SK-N-MC (cell line): ENCODE results near the gene INAFM2.

ENCODE experiments used
- EZH2 ChIP-seq: fragments of 200-600 bp; sonication (generic); IDR thresholded peaks from one replicate; pipeline ENCODE4 v1.6.1; 2017; ENCODE audit warnings: antibody characterized with exemption
- POLR2AphosphoS5 ChIP-seq: IDR thresholded peaks from 2 replicates; pipeline ENCODE4 v1.6.1; 2012; ENCODE audit warnings: mild to moderate bottlenecking, low read depth, low read length, borderline replicate concordance

- no peak for TF ChIP-seq EZH2
- no peak for TF ChIP-seq POLR2AphosphoS5
These were observed 48.0 kb upstream of the INAFM2 start for GRCh38 chr15:40275523-40275922.
